ENCODE results near the gene APOL1.

The APOL1 gene

DNA sequence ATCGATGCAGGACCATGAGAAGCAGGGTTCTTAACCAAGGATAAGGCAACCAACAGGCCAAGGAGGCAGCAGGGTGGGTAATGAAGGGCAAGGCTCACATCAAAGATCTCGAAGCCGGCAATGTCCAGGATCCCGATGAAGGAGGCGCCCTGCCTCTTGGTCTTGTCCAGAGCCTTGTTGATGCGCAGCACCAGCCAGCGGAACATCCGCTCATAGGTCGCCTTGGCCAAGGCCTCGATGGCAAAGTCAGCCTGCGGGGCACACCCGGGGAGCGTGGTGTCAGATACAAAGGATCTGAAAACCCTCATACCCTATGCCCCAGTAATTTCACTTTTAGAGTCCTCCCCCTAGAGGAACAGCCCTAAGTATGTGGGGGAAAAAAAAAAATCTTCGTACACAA lies 63.5 kb downstream of the APOL1 start:
- DNase-seq (ENCODE audit: low spot score): no peak
